GM21360 (cell line): ENCODE measurements around the gene EEIG1.
"Not testable (repeated sequence)": the region's sequence is repeated elsewhere in the genome, so short reads cannot be mapped to it uniquely, and the experiment has no call there.

Experiments used
- ATAC-seq: cut with Tn5 transposase; IDR thresholded peaks from one replicate; pipeline ENCODE4 v1.9.1; 2021; ENCODE audit warnings: mild to moderate bottlenecking, moderate library complexity; ENCODE audit not compliant: unreplicated experiment

Gene EEIG1

DNA sequence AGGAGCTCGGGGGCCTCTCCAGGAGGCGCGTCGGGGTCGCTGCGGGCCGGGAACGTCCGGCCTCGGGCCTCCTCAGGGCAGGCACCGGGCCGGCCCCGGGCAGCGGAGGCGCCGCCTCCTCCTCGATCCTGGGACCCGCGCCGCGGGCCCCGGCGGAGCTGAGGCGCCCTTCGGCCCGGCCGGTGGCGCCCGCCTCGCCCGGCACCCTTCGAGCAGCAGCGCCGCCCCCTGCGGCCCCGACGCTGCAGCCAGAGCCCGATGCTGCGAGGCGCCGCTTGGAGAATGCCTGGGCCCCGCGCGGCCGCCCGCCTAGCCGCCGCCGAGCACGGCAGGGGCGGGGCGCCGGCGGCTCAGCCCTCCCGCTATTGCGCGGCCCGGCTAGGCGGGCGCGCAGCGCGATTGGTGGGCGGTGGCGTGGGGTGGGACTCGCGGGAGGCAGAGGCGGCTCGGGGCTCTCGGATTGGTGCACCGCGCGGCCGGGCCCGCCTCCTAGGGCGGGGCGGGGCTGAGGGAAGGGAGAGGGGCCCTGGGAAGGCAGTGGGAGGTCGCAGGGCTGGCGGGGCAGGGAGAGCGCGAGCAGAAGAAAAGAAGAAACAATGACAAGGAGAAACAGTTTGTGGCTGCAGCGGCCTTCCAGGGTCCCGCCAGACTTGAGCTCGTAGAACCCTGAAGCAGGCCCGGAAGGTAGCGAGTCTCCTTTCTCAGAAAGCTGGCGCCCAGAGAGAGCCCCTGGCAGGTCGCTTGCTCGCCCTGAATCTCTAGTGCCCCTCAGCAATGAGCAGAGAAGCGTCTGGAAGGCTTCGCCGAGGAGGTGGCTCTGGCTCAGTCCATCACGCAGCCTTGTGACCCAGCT is at the start of gene EEIG1:
Gene EEIG1 (minus strand): TSS at position 284 of the 853 bp plus-strand sequence. CDS start 852 bp downstream, outside the sequence.
- ATAC-seq = peak; percentile 59

DNA sequence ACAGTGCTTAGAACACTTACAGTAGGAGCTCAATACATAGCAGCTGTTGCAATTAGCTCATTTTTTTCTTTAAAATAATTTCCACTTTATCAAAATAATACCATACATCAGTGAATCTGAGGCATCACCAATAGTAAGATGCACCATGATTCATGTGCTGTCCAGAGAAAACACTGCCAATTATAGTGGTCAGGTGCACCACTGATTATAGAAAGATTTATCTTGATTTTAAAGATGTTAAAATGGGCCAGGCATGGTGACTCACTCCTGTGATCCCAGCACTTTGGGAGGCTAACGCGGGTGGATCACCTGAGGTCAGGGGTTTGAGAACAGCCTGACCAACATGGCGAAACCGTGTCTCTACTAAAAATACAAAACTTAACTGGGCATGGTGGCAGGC is 46.9 kb upstream of the EEIG1 start:
- ATAC-seq = no peak

DNA sequence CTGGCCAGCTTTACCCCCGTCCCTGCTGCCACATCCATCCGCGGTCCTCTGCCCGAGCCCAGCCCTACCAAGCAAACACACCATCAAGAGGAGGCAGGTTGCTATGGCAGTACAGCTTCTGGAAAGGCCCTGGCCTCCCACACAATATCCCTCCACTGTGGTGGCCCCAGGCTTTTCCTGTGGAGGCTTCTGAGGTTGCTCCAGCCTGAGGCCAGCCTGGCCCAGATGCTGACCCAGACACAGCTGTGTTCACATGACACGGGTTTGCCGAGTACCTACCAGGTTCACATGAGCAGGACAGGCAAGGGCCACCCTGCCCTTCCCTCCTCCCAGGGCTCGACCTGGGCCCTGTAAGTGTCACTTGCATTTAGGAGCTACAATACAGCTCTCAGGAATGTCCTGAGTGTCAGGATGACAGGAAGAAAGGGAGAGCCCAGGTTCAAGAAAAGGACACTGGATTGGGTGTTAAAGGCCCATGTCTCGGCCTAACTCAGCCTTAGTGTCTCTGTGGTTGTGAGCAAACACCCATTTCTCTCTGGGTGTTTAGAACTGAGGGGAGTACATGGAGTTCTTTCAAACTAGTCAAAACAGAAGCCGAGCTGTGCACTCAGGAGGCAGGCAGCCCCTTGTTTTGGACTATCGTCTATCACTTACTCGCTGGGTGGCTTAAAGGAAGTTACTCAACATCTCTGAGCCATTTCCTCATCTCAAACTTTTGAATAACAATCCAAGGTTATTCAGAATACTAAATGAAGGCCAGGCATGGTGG is 46.2 kb upstream of the EEIG1 start:
- no peak for ATAC-seq

DNA sequence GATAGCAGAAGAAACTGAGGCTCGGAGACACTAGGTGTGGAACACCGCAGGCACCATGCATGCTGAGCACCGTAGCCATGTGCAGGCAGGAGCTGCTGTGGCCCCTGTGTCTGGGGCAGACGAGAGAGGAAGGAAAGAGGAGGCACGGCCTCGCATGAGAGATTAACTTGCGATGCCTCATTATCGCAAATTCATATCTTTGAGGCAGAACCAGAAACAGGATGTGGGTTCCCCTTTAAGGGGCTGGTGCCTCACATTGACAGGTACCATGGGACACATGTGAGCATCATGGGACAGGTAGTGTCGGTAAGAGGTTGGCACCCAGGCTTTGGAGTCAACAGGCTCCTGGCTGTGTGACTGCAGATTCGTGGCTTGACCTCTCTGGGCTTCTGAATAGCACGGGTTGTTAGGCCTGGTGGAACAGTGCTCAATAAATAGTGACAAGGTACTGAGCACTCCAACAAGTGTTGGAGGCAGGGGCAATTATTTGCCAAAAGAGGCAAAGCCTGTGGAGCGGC is 45.5 kb upstream of the EEIG1 start:
- ATAC-seq = peak; percentile 35

DNA sequence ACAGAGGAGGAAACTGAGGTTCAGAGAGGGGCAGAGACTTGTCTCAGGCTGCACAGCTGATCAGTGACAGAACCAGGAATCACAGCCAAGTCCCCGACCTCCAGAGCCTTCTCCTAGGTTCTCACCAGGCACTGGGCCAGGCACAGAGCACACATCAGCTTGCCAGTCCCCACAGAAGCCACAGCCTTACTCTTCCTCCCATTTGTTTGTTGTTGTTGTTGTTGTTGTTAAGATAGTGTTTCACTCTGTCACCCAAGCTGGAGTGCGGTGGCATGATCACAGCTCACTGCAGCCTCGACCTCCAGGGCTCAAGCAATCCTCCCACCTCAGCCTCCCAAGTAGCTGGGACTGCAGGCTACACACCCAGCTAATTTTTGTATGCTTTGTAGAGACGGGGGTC is 44.9 kb upstream of the EEIG1 start:
- ATAC-seq = no peak

DNA sequence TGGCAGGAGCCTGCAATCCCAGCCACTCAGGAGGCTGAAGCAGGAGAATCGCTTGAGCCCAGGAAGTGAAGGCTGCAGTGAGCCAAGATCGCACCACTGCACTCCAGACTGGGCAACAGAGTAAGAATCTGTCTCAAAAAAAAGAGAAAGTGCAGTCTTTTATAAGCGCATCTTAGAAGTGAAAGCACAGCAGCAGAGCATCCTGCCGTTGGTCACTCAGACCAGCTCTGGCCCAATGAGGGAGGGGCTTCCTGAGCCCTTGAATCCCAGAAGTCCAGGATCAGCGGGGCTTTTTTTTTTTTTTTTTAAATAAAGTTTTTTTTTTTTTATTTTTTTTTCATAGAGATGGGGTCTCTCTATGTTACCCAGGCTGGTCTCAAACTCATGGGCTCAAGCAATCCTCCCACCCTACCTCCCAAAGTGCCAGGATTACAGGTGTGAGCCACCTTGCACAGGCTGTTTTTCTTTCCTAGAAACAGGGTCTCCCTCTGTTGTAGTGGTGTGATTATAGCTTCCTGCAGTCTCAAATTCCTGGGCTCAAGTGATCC is 44.0 kb upstream of the EEIG1 start:
- no peak for ATAC-seq

DNA sequence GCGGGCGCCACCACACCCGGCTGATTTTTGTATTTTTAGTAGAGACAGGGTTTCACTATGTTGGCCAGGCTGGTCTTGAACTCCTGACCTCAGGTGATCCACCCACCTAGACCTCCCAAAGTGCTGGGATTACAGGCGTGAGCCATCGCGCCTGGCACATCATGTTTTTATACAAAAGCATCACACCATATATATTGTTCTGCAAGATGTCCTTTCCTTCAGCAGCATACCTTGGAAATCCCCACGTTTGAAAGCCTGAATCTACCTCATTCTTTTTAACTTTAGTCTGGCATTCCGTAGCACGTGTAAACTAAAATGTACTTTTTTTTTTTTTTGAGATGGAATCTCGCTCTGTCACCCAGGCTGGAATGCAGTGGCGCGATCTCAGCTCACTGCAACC is 42.9 kb upstream of the EEIG1 start:
- not testable (repeated sequence) for ATAC-seq

DNA sequence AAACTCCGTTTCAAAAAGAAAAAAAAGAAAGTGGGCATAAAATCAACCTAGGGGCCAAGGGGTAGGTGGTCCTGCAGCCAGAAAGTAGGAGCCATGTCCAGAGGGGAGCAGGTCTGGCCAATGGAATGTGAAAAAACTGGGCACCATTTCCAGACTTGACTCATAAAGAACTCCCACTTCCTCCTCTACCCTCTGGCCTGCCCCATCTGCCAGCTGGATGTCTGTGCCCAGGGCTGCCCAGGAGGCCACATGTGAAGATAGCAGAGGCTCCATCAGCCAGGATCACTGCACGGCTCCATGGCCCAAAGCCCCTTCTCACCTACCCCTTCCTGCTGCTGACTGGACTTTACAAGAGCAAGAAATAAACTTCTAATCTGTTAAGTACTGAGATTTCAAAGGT is 42.1 kb upstream of the EEIG1 start:
- no peak for ATAC-seq

DNA sequence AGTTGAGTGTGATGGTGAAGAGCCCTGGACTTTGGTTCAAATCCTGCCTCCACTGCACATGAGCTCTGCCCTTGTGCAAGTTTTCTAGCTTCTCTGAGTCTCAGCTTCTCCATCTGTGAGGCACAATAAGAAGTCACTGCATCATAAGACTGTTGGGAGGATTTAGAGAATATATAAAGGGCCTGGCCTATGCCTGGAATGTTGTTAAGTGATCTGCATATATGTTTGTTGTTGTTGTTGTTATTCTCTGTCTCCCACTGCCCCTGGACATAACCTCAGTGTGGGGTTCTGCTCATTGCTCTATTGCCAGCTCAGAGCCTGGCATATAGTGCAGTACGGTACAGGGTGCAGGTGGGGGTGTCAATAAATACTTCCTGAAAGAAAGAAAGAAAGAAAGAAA is 40.3 kb upstream of the EEIG1 start:
- ATAC-seq = no peak

DNA sequence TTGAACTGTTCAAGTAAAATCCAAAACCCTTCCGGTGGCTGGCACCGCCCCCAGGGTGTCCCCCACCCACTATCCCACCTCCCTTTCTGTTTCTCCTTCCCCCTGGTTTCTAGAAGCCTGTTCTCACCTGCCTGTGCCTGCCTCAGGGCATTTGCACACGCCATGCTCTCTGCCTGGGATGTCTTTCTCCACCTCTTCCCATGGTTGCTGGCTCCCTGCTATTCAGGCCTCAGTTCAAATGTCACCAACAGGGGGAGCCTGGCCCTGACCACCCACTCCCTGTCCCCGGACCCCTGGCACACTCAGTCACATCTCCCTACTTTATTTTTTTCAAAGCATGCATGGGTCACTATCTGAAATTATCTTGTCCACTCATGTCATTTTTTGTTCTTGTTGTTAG is 39.9 kb upstream of the EEIG1 start:
- ATAC-seq = no peak

DNA sequence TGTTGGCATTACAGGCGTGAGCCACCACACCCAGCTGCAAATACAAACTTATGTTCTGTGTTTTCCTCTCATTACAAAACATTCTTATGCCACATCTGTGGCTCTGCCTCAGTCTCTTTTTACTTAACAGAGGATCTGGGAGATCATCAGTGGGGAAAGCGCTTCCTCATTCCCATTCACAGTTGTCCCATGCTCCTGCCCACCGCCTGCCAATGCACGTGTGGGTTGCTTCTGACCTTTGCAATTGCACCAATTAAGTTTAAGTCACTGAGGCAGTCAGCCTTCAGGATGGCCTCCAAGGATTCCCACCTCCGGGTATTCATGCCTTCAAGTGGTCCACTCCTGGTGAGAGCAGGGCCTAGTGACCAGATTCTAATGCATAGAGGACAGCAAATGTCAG is 34.9 kb upstream of the EEIG1 start:
- no peak for ATAC-seq

DNA sequence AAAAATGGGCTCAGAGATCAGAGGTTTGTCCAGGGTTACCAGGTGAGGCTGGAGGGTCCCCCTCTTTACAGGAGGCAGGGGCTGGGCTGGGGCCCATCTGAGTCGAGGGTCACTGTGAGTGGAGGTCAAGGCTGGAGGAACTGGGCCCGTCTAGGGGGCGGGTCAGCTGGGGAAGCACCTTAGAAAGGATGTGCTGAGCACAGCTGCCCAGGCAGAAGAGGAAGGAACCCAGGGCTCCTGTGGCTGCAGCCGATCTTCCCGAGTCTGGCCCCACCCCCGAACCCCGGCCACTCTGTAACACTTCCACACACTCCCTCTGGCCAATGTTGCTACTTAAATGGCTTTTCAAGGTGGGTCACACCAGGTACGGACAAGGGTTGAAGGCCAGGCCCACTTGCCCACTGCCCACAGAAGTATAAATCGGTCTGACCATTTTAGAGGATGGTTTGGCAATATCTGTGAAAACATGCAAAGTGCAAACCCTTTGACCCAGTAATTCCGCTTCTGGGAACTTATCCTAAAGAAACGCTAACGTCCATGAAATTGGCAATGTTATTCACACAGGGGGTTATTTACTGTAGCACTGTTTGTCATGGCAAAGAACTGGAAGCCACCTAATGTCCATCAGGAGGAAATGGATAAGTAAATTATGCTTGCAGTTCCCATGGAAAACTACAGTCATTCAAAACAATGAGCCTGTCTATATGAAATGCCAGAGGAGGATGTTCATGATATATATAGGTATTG is 30.5 kb upstream of the EEIG1 start:
- no peak for ATAC-seq

DNA sequence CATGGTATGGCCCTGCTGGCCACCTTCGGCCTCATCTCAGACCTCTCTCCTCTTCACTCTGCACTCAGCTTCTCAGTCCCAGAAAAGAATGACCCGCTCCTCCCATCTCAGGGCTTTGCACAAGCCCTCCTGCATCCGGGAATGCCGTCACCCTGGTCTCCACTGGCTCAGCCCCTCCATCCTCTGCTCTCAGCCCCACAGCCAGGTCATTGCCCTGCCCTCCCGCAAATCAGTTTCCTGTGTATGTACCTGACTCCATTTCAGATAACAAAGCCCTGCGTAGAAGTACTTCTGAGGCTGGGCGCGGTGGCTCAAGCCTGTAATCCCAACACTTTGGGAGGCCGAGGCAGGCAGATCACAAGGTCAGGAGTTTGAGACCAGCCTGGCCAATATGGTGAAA is 28.9 kb upstream of the EEIG1 start:
- no peak for ATAC-seq

DNA sequence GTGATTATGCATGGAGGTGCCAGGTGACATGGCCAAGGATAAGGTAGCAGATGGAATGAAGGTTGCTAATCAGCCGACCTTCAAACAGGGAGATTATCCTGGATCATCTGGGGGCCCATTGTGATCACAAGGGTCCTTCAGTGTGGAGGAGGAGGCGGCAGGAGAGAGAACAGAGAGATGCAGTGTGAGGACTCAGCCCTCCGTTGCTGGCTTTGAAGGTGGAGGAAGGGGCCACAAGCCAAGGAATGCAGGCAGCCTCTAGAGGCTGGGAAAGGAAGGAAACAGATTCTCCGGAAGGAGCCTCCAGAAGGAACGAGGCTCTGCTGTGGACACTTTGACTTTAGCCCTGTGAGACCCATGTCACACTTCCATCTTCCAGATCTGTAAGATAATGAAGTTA is 27.4 kb upstream of the EEIG1 start:
- ATAC-seq = no peak

DNA sequence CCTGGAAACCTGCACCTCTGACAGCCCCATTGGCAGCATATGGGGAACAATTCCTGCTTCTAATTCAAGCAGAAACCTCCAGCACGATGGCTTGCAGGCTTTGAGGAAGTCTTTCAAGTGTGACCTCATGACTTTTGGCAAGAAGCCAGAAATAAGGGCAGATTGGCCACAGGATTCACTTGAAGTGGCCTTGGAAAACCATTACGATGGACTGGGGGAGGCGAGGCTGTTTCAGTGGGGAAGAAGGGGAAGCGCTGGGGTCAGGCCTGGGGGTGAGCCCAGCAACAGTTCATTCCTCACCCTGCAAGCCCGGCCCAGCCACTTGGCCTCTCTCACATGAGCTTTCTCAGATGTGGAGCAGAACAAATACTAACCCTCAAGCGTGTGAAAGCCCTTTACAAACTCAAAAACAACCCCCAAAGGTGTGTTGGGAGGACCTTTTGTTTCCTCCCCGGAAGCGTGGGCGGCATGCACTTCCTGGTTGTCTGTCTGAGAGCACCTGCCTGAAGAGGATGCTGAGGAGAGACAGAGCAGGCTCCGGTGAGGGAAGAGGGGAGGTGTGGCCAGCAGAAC is 26.9 kb upstream of the EEIG1 start:
- ATAC-seq = no peak

DNA sequence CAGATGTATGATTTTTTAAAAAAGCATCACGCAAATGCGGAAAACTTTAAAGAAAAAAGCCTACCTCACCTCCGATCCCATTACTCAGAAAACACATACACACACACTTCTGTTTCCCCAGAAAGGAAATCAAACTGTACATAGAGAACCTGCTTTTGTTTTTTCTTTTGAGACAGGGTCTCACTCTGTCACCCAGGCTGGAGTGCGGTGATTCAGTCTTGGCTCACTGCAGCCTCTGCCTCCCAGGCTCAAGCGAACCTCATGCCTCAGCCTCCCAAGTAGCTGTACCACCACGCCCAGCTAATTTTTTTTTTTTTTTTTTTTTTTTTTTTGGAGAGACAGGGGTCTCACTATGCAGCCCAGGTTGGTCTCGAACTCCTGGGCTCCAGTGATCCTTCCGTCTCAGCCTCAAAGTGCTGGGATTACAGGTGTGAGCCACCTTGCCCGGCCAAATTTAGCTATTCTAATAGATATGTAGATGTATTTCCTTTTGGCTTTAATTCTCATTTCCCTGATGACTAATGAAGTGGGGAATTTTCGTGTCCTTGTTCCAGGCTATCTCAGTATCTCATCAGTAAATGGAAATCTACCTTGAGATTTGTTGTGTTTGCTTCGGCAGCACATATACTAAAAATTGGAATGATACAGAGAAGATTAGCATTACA is 25.7 kb upstream of the EEIG1 start:
- ATAC-seq = no peak

DNA sequence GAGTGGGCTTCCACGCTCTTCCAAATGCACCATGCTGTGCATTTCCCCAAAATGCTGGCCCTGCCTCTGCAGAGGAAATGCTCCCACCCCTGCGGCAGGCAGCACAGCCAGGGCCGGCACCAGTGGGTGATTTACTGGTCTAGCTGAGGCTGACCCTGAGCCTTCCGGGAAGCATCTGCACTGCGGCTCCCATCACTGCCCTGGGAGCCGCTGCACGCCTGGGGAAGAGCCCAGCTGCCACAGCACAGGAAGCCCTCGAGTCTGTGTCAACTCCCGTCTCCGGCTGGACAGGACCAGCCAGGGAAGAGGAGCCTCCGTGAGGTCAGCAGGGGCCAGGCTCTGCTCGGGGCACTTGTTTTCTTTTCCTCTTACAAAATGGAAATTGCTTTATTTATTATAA is 25.1 kb upstream of the EEIG1 start:
- no peak for ATAC-seq

DNA sequence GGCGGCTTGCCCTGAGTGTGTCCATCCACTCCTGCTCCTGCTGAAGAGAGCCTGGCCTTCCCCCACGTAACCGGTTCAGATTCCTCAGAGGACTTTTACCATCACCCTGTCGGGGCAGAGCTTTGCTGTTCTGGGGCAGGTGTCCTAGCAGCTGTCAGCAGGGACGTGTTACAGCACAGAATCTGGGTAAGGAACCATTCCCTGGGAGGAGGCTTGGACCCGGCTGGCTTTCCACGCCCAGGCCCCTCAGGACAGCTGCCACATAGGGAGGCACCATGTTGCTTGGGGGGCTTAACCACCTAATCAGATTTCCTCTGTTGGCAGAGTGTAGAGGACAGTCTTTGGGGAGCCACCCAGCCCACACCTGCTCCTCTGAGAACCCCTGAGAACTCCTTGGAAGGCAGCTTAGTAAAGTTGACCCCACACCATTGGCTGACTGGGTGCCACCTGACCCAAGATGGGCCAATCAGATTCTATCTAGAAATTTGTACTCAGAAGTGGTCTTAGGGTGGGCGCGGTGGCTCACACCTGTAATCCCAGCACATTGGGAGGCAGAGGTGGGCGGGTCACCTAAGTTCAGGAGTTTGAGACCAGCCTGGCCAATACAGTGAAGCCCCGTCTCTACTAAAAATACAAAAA is 23.3 kb upstream of the EEIG1 start:
- no peak for ATAC-seq

DNA sequence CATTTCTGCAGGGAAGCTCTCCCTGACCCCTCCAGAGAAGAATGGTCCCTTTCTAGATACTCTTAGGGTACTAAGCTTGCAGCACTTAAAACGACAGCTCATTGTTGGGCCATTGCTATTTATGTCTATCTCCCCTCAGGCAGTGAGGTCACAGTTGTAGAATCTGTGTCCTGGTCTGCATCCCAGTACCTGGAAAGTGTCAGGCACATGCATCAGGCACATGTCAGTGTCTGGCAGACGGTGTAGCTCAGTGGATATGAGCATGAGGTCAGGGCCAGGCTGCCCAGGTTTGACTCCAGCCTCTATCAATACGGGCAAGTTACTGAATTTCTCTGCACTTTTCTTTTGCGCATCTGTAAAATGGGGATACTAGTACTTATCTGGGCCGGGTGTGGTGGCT is 22.2 kb upstream of the EEIG1 start:
- no peak for ATAC-seq
